H9 (cell line): ENCODE data around the gene LNX2. TPM values are rescaled to one million over a fixed set of nuclear protein-coding genes. Genes with fewer than 3 reads are reported as not detected.

Experiments
- DNase-seq: peaks from one replicate; pipeline ENCODE4 v3.0.0-alpha.2; 2017
- H2AFZ ChIP-seq: one replicate; pipeline ENCODE4 v1.6.1; 2013; ENCODE audit warnings: mild to moderate bottlenecking, low read length, control low read depth, moderate library complexity
- H2AK5ac ChIP-seq: 2 replicates; pipeline ENCODE4 v1.6.1; 2013; ENCODE audit warnings: low read length, control low read depth, mixed read lengths; ENCODE audit not compliant: insufficient read length
- H2BK120ac ChIP-seq: one replicate; pipeline ENCODE4 v1.6.1; 2013; ENCODE audit warnings: low read depth, mild to moderate bottlenecking, low read length, control low read depth, inconsistent platforms; ENCODE audit not compliant: poor library complexity, severe bottlenecking
- H2BK12ac ChIP-seq: 2 replicates; pipeline ENCODE4 v1.6.1; 2013; ENCODE audit warnings: low read length, control low read depth, mixed read lengths, low read depth; ENCODE audit not compliant: insufficient read length
- H2BK15ac ChIP-seq: 2 replicates; pipeline ENCODE4 v1.6.1; 2013; ENCODE audit warnings: low read depth, low read length, control low read depth
- H2BK20ac ChIP-seq: one replicate; pipeline ENCODE4 v1.6.1; 2013; ENCODE audit warnings: low read depth, mild to moderate bottlenecking, low read length, control low read depth, inconsistent platforms; ENCODE audit not compliant: poor library complexity, severe bottlenecking
- H2BK5ac ChIP-seq: 2 replicates; pipeline ENCODE4 v1.6.1; 2013; ENCODE audit warnings: low read length, control low read depth, mixed read lengths; ENCODE audit not compliant: insufficient read length
- H3K14ac ChIP-seq: 2 replicates; pipeline ENCODE4 v1.6.1; 2013; ENCODE audit warnings: low read length, control low read depth; ENCODE audit not compliant: insufficient read depth
- H3K18ac ChIP-seq: 2 replicates; pipeline ENCODE4 v1.6.1; 2013; ENCODE audit warnings: low read depth, mild to moderate bottlenecking, mixed read lengths, low read length, control low read depth; ENCODE audit not compliant: insufficient read length
- H3K23ac ChIP-seq: 2 replicates; pipeline ENCODE4 v1.6.1; 2013; ENCODE audit warnings: low read length, control low read depth, mixed read lengths, low read depth; ENCODE audit not compliant: insufficient read length
- H3K23me2 ChIP-seq: 2 replicates; pipeline ENCODE4 v1.6.1; 2013; ENCODE audit warnings: low read depth, mild to moderate bottlenecking, mixed read lengths, low read length, control low read depth; ENCODE audit not compliant: insufficient read length, poor library complexity, severe bottlenecking
- H3K27ac ChIP-seq: 2 replicates; pipeline ENCODE4 v1.5.1; 2013; ENCODE audit warnings: low read length, control low read depth, mixed read lengths, low read depth; ENCODE audit not compliant: insufficient read length
- H3K27me3 ChIP-seq: 2 replicates; pipeline ENCODE4 v1.6.1; 2013; ENCODE audit warnings: low read length, control low read depth, inconsistent platforms; ENCODE audit not compliant: insufficient read depth
- H3K4ac ChIP-seq: 2 replicates; pipeline ENCODE4 v1.6.1; 2013; ENCODE audit warnings: low read depth, mild to moderate bottlenecking, control low read depth, inconsistent platforms, low read length, moderate library complexity
- H3K4me1 ChIP-seq: 2 replicates; pipeline ENCODE4 v1.6.1; 2013; ENCODE audit warnings: low read length, control low read depth, inconsistent platforms; ENCODE audit not compliant: insufficient read depth
- H3K4me2 ChIP-seq: 2 replicates; pipeline ENCODE4 v1.6.1; 2013; ENCODE audit warnings: low read length, control low read depth, mixed read lengths; ENCODE audit not compliant: insufficient read length, insufficient read depth
- H3K56ac ChIP-seq: 2 replicates; pipeline ENCODE4 v1.6.1; 2013; ENCODE audit warnings: low read depth, mild to moderate bottlenecking, mixed read lengths, low read length, control low read depth; ENCODE audit not compliant: insufficient read length
- H3K79me1 ChIP-seq: 2 replicates; pipeline ENCODE4 v1.6.1; 2013; ENCODE audit warnings: low read depth, mild to moderate bottlenecking, moderate library complexity, low read length, control low read depth, inconsistent platforms; ENCODE audit not compliant: insufficient read depth, poor library complexity, severe bottlenecking
- H3K79me2 ChIP-seq: 2 replicates; pipeline ENCODE4 v1.6.1; 2013; ENCODE audit warnings: low read length, control low read depth, inconsistent platforms; ENCODE audit not compliant: insufficient read depth
- H3K9ac ChIP-seq: 2 replicates; pipeline ENCODE4 v1.6.1; 2013; ENCODE audit warnings: low read length, control low read depth, mixed read lengths; ENCODE audit not compliant: insufficient read length; ENCODE audit errors: extremely low read depth
- H3K9me3 ChIP-seq: one replicate; pipeline ENCODE4 v1.6.1; 2013; ENCODE audit warnings: low read depth, low read length, inconsistent platforms; ENCODE audit not compliant: control insufficient read depth
- H3T11ph ChIP-seq: one replicate; pipeline ENCODE4 v1.6.1; 2013; ENCODE audit warnings: mild to moderate bottlenecking, low read length, control low read depth, inconsistent platforms
- H4K20me1 ChIP-seq: one replicate; pipeline ENCODE4 v1.6.1; 2013; ENCODE audit not compliant: control insufficient read depth, insufficient read length, insufficient read depth
- H4K5ac ChIP-seq: 2 replicates; pipeline ENCODE4 v1.6.1; 2013; ENCODE audit warnings: low read depth, mild to moderate bottlenecking, mixed read lengths, low read length, control low read depth; ENCODE audit not compliant: insufficient read length
- H4K8ac ChIP-seq: replicated peaks from 2 replicates; pipeline ENCODE4 v1.6.1; 2013; ENCODE audit warnings: low read length, control low read depth, mixed read lengths, low read depth; ENCODE audit not compliant: insufficient read length
- H4K91ac ChIP-seq: 2 replicates; pipeline ENCODE4 v1.6.1; 2013; ENCODE audit warnings: low read depth, mild to moderate bottlenecking, moderate library complexity, mixed read lengths, low read length, control low read depth; ENCODE audit not compliant: insufficient read length
- H3K27ac Mint-ChIP-seq, 3 experiments: 2 replicates in 2 of 3; 3 replicates in 1 of 3; pipeline ENCODE4 v1.8.0; 2020 to 2021; ENCODE audit warnings: mixed read lengths in 3 of 3, mild to moderate bottlenecking in 1 of 3, moderate library complexity in 1 of 3
- H3K27me3 Mint-ChIP-seq: 2 replicates; pipeline ENCODE4 v1.8.0; 2021; ENCODE audit warnings: low read depth, mild to moderate bottlenecking, moderate library complexity, mixed read lengths
- H3K36me3 Mint-ChIP-seq, 3 experiments: 2 replicates in 2 of 3; 3 replicates in 1 of 3; pipeline ENCODE4 v1.8.0; 2020 to 2021; ENCODE audit warnings: low read depth in 3 of 3, mixed read lengths in 3 of 3; ENCODE audit not compliant: insufficient read depth in 1 of 3
- H3K4me1 Mint-ChIP-seq, 2 experiments: 2 replicates each; pipeline ENCODE4 v1.8.0; 2020; ENCODE audit warnings: mixed read lengths in 2 of 2
- H3K4me3 Mint-ChIP-seq, 2 experiments: 2 replicates in 1 of 2; 3 replicates in 1 of 2; pipeline ENCODE4 v1.8.0; 2020 to 2021; ENCODE audit warnings: mild to moderate bottlenecking in 2 of 2, mixed read lengths in 2 of 2, moderate library complexity in 1 of 2
- H3K9me3 Mint-ChIP-seq, 2 experiments: 2 replicates in 1 of 2; 3 replicates in 1 of 2; pipeline ENCODE4 v1.8.0; 2020; ENCODE audit warnings: mild to moderate bottlenecking in 2 of 2, mixed read lengths in 2 of 2, moderate library complexity in 1 of 2
- CTCF ChIP-seq: fragments of 200-600 bp; sonication (generic); conservative IDR thresholded peaks from 3 replicates; pipeline ENCODE4 v1.8.0; 2021; ENCODE audit warnings: antibody characterized with exemption, mild to moderate bottlenecking
- WGBS: extraction: QIAGEN DNeasy Blood & Tissue Kit; methylation state at CpG from one replicate; pipeline ENCODE4 v1.1.7; 2013; ENCODE audit warnings: missing lambda C conversion rate, low lambda C conversion rate, mixed read lengths; ENCODE audit not compliant: insufficient read length; ENCODE audit errors: extremely low coverage; 5-methylcytosine and 5-hydroxymethylcytosine counted together
- total RNA-seq: library from RNA; stranded (reverse); gene quantifications from 2 replicates; pipeline ENCODE4 v1.2.1, GENCODE V29; 2021

Gene LNX2
- total RNA-seq, 1 experiment from 2014 or later = 12.4 TPM

- Histone ChIP-seq H3K4ac (no peak overlapping the region), H3K9me3 (no peaks in the 10 kb centered on the region), H3K23ac (no peak overlapping the region), H2BK120ac (no peak overlapping the region), H3K79me1 (no peaks in the 10 kb centered on the region), H4K91ac (no peak overlapping the region), H2BK12ac (no peak overlapping the region), H3K56ac (no peak overlapping the region), H3K27ac (no peak overlapping the region), H3K14ac (peak overlapping the region; percentile 96), H3K9ac (peak overlapping the region; percentile 93), H3T11ph (no peak overlapping the region), H4K20me1 (no peaks in the 10 kb centered on the region), H3K18ac (peak overlapping the region; percentile 91), H3K79me2 (peaks cover 30% of the 10 kb centered on the region; the same call in 1 of the 2 replicates), H3K4me1 (peaks cover 9% of the 10 kb centered on the region; the same call in 1 of the 2 replicates), H3K4me2 (peak overlapping the region; percentile 91), H2AK5ac (no peak overlapping the region), H2BK15ac (no peak overlapping the region), H2BK20ac (no peak overlapping the region), H3K23me2 (peaks cover 15% of the 10 kb centered on the region), H4K8ac (no peak overlapping the region), H2BK5ac (no peak overlapping the region), H4K5ac (peak overlapping the region; percentile 34), H3K27me3 (no peaks in the 10 kb centered on the region), H2AFZ (no peak overlapping the region)
- H3K36me3 Mint-ChIP-seq = peaks cover 23 to 29% (median 28%) of the 10 kb centered on the region in 3 experiments
- DNase-seq = no peak
- peak overlapping the region; percentile 27 to 82 (median 69) for H3K27ac Mint-ChIP-seq
- peak overlapping the region; percentile 83 to 95 for H3K4me3 Mint-ChIP-seq
- peaks cover 55% of the 10 kb centered on the region in 2 experiments for H3K4me1 Mint-ChIP-seq
- TF ChIP-seq CTCF = peak; percentile 38; the same call in 2 of the 3 replicates
- no peaks in the 10 kb centered on the region; the same call in 1 of the 2 replicates for H3K27me3 Mint-ChIP-seq
- 100% methylated on average over 1 of the region's 13 CpGs for WGBS
- H3K9me3 Mint-ChIP-seq = no peaks in the 10 kb centered on the region
Observed at GRCh38 chr13:27622102-27622820, 1.9 kb upstream of the LNX2 start.
